ENCODE measurements around the gene DGKB.

The DGKB gene

GRCh38 chr7:14800664-14801063 is 101.9 kb downstream of the DGKB start:
- Histone ChIP-seq H3K27ac (no peak overlapping the region), H3K4me1 (ENCODE audit: control insufficient read depth in 1 of 2, insufficient read depth in 1 of 2, low read depth in 1 of 2, low read length in 1 of 2) (no peaks in the 10 kb centered on the region), H3K4me3 (ENCODE audit: low read depth in 1 of 2, low read length in 1 of 2) (no peak overlapping the region), H3K36me3 (no peaks in the 10 kb centered on the region), H3K27me3 (no peaks in the 10 kb centered on the region), H3K9me3 (no peaks in the 10 kb centered on the region)
- TF ChIP-seq, protein P1, sequence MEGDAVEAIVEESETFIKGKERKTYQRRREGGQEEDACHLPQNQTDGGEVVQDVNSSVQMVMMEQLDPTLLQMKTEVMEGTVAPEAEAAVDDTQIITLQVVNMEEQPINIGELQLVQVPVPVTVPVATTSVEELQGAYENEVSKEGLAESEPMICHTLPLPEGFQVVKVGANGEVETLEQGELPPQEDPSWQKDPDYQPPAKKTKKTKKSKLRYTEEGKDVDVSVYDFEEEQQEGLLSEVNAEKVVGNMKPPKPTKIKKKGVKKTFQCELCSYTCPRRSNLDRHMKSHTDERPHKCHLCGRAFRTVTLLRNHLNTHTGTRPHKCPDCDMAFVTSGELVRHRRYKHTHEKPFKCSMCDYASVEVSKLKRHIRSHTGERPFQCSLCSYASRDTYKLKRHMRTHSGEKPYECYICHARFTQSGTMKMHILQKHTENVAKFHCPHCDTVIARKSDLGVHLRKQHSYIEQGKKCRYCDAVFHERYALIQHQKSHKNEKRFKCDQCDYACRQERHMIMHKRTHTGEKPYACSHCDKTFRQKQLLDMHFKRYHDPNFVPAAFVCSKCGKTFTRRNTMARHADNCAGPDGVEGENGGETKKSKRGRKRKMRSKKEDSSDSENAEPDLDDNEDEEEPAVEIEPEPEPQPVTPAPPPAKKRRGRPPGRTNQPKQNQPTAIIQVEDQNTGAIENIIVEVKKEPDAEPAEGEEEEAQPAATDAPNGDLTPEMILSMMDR (IDR thresholded peaks at IDR 0.05): no peak

DNA sequence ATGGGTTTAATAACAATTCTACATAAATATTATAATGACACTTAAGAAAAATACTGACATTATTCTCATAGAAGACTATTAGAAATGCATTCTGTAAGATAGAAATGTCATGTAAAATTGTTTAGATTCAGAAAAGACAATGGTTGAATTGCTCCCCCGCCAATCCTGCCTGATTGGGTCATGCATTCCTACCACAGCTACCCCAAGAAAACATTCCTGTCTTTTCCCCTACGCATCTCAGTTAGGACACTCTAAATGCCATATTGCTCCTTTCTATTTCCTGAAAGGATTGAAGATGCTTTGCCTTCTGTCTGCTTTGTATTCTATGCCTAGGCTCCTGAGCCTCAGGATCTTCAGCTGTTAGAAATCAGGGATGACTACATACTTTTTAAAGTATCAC is 109.4 kb downstream of the DGKB start:
- TF ChIP-seq, protein P1 (IDR thresholded peaks at IDR 0.05): no peak
- Histone ChIP-seq H3K36me3 (no peaks in the 10 kb centered on the region), H3K27ac (no peak overlapping the region), H3K4me1 (ENCODE audit: control insufficient read depth in 1 of 2, insufficient read depth in 1 of 2, low read depth in 1 of 2, low read length in 1 of 2) (no peaks in the 10 kb centered on the region), H3K4me3 (ENCODE audit: low read depth in 1 of 2, low read length in 1 of 2) (no peak overlapping the region), H3K27me3 (no peaks in the 10 kb centered on the region), H3K9me3 (no peaks in the 10 kb centered on the region)

DNA sequence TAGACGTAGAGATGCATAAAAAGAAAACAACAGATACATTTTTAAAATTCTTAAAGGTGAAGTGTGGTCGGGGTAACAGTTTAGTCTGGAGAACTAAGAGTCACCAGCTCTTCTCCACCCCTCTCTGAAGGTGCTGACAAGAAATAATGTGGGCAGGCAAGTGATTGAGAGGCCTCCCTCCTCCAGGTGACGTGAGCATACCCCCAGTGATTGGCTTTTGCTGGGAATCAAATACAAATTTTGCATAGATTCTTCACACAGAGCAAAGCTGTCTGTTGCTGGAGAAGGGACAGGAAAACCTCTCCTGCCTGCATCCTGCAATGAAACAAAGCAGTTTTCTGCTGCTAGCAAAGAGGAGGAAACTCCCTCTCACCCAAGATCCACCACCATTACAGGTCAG is 115.0 kb downstream of the DGKB start:
- H3K27ac ChIP-seq: no peak overlapping the region
- H3K9me3 ChIP-seq: no peaks in the 10 kb centered on the region
- no peaks in the 10 kb centered on the region for H3K4me1 ChIP-seq (ENCODE audit: control insufficient read depth in 1 of 2, insufficient read depth in 1 of 2, low read depth in 1 of 2, low read length in 1 of 2)
- TF ChIP-seq, protein P1 (IDR thresholded peaks at IDR 0.05): no peak
- no peaks in the 10 kb centered on the region for H3K27me3 ChIP-seq
- H3K4me3 ChIP-seq (ENCODE audit: low read depth in 1 of 2, low read length in 1 of 2): no peak overlapping the region
- no peaks in the 10 kb centered on the region for H3K36me3 ChIP-seq

- Histone ChIP-seq H3K27me3 (no peaks in the 10 kb centered on the region), H3K9me3 (no peaks in the 10 kb centered on the region), H3K4me3 (ENCODE audit: low read depth in 1 of 2, low read length in 1 of 2) (no peak overlapping the region), H3K36me3 (no peaks in the 10 kb centered on the region), H3K27ac (no peak overlapping the region), H3K4me1 (ENCODE audit: control insufficient read depth in 1 of 2, insufficient read depth in 1 of 2, low read depth in 1 of 2, low read length in 1 of 2) (no peaks in the 10 kb centered on the region)
- TF ChIP-seq, protein P1 (IDR thresholded peaks at IDR 0.05): no peak
Measured at GRCh38 chr7:14786314-14786895, 116.1 kb downstream of the DGKB start.

DNA sequence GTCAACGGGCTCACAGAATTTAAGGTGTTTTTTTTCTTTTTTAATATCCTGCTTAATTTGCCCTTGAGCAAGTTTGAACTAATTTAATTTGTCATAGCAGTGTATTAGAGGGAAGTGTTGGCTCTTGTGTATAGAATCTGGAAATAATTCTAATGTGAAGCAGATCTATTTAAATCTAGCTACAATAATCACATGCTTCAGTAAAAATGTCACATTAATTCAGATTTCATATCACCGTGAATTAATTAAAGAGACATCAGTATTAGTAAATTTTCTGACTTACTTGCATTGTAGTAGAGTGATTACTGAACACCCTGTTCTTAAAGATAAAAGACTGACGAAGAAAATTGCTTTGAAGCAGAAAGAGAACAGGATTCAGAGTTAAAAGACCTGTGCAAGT is 124.7 kb downstream of the DGKB start:
- Histone ChIP-seq H3K4me1 (ENCODE audit: control insufficient read depth in 1 of 2, insufficient read depth in 1 of 2, low read depth in 1 of 2, low read length in 1 of 2) (no peaks in the 10 kb centered on the region), H3K27ac (no peak overlapping the region), H3K27me3 (no peaks in the 10 kb centered on the region), H3K9me3 (no peaks in the 10 kb centered on the region), H3K4me3 (ENCODE audit: low read depth in 1 of 2, low read length in 1 of 2) (no peak overlapping the region), H3K36me3 (no peaks in the 10 kb centered on the region)
- TF ChIP-seq, protein P1 (IDR thresholded peaks at IDR 0.05): no peak

- Histone ChIP-seq H3K27ac (no peak overlapping the region), H3K4me1 (ENCODE audit: control insufficient read depth in 1 of 2, insufficient read depth in 1 of 2, low read depth in 1 of 2, low read length in 1 of 2) (no peaks in the 10 kb centered on the region), H3K27me3 (no peaks in the 10 kb centered on the region), H3K36me3 (no peaks in the 10 kb centered on the region), H3K9me3 (no peaks in the 10 kb centered on the region), H3K4me3 (ENCODE audit: low read depth in 1 of 2, low read length in 1 of 2) (no peak overlapping the region)
- TF ChIP-seq, protein P1 (IDR thresholded peaks at IDR 0.05): no peak
Measured at GRCh38 chr7:14776266-14776665, 126.3 kb downstream of the DGKB start.
